GM21576 (cell line): ENCODE data around the gene FBN1.

ENCODE experiments used
- ATAC-seq: cut with Tn5 transposase; IDR thresholded peaks from one replicate; pipeline ENCODE4 v1.9.1; 2021; ENCODE audit warnings: mild to moderate bottlenecking, moderate library complexity; ENCODE audit not compliant: unreplicated experiment

FBN1 gene

DNA sequence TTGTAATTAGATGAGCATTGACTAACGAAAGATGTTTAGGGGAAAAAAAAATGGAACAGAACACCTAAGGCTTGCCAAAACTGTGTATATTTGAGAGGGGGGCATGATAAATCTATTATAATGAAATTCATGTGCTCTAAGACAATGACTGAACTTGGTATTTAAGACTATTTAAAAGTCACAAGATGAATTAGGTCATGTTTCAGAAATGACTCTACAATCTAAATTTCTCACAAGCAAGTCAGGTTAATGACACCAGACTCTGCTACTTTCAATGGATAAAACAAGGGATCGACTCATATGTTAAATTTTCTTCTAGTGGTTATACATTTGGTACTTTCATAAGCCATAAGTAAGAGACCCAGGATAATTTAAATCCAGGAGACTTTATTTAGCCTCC, 235.9 kb downstream of the FBN1 start:
- no peak for ATAC-seq

DNA sequence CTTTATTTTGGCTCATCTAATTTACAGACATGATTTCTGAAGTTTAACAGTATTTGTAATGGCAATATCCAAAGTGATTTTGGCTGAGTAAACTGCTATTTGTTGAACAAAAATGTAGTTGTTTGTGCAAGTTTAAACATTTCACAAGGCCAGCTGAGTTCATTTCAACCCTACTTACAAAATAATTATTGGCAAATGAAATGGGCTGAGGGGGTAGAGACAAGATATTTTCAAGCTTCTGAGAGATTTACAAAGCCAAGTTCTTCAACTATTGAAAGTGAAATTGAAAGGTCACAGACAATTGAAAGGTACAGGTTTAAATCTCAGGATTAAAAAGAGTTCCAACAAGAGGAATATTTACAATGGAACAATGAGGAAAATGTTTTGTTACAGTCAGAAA, 237.2 kb downstream of the FBN1 start:
- no peak for ATAC-seq

DNA sequence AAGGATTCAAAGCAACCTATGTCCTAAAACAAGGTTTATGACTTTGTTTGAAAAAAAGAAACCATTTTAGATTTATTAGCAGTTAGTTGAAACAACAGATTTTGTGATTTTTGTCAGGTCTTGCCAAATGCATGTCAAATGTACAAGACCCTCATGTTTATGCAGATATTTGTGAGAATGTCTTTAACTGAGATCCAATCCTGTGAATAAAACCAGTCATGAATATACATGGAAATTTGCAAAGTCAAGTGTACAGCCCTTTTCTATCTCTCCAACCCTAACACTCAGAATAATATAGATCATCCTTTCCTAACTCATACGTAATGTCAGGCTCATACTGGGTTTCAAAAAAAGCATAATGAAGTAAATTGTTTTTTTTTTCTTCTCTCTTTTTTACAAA, 237.9 kb downstream of the FBN1 start:
- no peak for ATAC-seq

DNA sequence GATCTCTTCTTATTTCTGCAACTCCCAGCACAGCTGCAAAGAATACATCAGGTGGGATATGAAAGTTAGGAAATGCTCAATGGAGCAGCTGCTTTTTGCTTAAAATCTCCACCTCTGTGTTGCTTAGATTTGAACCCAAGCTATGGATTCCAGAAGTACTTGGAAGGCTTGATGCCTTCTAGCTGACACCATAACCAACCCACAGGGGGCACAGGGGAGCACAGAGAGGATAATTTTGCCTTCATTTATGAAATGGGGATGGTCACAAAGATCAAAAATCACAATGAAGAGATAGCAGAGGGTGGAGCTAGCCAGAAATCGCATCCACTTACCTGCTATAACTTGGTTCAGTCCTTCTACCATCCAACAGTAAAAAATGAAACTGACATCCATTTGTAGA, 238.6 kb downstream of the FBN1 start:
- ATAC-seq: no peak

DNA sequence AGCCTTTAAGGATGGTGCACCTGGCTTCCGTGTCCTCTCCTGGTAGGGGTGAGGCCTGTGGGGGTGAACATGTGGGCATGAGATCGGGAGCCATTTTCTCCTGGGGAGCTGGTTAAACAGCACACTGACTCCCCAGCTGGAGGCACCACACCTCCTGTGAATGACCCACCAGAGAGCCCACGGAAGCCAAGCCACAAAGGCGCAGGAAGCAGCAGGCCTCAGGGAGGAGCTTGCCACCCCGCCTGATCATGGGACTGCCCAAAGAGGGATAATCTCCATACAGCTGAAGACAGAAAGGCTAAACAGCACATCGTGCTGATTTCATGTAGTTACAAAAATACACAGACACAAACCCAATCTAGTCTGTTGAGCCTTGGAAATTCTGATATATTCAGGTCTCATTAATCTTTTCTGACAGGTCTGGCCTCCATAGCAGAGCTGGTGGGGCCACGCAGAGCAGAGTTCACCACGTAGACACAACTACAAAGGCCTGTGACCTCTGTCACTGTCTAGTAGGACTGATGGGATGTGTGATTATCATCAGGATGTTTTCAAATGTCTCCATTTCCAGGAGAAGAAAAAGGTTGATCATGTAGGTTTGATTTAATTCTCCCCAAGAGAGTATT, 239.1 kb downstream of the FBN1 start:
- ATAC-seq: no peak

DNA sequence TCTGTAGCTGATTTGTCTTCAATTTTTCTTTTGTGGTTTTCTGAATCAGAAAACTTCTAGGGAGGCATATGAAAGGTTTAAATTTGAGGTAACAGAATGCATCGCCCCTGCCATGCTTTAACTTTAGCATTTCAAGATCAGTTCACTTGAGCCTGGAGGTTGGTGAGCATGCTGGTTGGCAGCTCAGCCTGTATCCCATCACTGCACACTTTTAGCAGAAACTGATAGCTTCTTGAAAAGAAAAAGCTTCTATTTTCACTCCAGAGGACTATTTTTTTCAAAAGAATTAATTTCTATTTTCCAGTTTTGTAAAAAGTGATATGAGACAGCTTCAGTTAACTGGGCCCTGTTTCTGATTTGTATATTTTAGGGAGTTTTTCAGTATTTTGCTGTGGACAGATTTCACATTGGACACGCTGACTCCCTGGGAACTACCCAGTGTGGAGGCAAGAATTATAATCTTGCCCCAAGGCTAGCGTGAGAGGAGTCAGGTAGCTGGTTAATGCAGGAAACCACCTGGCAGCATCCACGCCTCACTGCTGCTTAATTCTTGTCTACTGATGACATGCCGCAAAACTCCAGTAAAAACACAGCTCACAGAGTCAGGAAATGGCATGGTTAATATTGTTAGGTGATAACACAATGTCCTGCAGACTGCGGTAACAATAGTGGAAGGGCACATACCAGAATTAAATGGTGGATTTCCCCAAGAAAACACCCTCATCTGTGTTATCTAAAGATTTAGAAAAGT, 242.9 kb downstream of the FBN1 start:
- ATAC-seq: no peak

DNA sequence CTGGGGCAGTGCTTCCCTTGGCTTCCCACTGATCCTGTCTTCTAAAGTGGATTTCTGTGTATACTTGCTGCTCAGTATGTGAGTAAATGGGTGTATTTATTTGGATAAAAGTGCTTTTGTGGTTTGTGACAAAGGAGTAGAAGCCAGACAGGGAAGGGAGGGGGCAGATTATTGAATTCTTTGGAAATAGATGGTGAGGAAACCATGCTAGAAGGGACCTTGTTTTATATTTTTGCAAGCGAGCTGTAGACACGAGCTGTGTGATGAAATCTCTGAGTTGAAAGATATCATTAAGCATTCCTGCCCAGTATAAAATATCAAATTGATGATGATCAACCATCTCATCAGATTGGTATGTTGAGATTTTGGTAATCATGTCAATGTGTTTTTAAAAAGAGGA, 245.4 kb downstream of the FBN1 start:
- ATAC-seq: no peak

DNA sequence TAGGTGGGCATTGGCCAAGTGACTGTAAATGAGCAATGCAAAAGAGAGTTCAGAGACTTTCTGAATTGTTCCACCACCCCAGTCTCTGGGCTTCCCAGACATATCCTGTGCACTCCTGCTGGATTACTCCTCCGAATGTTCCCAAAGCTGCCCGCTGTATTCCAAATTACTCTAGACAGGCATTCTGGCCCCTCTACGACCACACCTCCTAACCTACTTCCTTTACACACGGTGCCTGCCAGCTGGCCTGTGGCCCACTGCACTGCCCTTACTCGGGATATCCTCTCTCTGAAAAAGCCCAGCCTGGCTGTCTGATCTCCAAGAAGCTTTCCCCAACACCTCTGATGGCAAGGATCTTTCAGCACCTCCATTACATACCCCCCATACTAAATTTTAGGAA, 247.7 kb downstream of the FBN1 start:
- no peak for ATAC-seq

DNA sequence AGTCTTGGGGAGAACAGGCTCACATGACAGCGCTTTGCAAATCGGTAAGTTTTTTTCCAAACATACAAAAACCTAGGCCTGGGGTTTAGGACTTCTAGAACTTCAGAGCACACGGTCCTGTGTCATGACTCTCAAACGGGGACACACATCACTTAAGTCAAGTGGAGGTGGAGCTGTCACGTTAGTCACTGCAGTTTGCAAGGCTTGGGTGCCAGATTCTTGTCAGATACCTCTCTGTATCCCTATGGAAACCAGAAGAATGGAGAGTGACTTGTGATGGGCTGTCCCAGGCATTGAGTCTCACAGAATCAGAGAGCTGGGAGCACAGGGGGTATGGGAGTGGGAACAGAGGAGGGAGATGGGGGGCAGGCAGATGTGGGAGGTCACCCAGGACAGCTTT, 249.5 kb downstream of the FBN1 start:
- ATAC-seq: no peak

DNA sequence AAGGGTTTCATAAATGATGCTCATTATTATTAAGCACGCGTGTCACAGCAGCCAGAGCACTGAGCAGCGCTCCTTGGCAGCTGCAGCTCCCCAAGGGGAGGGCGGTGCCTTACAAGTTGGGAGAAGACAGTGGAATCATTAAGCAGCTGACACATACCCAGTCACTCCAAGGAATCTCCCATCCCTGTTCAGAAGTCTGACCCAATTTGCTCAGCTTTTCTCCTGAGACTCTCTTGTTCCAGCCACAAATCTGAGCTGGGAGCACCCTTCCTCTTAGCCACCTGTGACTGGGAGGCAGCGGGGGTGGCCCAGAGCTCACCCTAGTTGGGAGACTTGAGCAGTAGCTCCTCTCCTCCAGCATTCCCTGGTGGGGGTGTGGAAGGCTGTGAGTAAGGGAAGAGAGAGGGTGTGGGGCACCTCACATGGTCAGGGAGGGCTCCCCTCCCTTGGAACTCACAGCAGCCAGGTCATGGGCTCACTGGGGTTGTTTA, 249.9 kb downstream of the FBN1 start:
- no peak for ATAC-seq

DNA sequence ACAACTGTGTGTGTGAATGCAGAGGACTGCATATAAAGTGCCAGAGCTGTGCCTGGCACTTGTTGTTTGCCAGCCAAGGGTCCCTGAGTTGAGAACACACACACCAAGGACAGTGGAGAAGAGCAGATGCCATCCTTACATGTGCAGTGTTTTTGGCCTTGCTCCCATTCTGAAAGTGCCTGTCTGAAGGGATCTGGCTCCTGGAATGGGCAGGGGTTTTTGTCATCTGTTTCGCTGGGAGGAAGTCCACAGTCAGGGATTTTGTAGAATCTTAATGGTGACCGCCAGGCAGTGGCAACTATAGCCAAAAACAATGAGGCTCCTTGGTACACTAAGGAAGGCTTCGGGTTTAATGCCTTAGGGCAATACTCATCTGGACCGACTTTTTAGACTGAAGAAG, 250.5 kb downstream of the FBN1 start:
- ATAC-seq: no peak

DNA sequence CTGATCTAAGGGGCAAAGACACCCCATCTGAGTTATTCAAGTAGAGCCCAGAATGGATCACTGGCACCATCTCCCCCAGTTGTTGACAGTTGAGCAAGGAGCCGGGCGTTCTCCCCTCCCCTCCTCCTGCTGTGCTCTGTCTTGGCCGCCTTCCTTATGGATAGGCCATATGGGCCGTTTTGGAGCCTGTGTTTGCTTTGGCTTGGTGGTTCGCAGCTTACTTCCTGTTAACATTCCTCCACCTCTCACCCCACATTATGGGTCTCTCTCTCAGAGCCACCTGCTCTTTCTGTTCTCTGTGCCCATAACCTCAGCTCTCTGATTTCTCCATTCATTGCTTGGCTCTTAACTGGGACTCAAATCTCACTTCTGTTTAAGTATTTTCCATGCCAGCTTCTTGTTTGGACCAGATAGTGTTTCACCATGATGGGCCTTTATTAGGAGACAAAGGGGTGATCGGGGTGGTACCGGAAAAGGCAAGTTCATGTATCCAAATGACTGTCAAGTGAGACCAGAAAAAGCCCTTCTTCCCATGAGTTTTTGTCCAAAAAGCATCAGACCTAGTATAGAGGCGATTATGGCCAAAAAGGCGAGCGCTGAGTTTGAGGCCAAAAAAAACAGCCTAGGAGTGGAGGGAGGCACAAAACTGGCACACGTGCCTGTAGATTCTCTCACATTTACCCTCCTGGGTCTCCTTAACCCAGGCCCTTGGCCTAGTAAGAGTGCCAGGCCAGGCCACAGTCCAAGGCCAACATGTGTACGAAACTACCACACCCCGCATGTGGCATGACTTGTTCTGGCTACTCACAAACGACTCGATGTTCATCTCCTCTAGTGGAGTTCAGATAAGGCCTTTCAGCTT, 251.6 kb downstream of the FBN1 start:
- ATAC-seq: no peak

DNA sequence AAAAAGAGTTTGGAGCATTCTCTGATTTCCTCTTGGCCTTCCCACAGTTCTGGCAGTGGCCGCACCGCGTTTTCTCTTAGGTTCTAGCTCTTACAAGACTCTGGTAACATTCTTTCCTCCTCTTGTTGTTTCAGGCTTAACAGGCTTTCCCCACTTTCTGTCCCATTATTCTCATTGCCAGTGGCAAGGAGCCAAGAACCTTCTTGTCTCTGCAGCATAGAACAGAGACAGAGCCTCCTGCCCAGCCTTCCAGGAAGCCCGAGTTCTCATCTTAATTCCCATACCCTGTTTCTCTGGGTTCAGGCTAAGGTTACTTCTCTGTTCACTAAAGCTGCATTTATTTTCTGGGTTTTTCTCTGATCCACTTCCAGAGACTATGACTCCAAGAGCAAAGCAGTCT, 253.2 kb downstream of the FBN1 start:
- ATAC-seq: no peak

DNA sequence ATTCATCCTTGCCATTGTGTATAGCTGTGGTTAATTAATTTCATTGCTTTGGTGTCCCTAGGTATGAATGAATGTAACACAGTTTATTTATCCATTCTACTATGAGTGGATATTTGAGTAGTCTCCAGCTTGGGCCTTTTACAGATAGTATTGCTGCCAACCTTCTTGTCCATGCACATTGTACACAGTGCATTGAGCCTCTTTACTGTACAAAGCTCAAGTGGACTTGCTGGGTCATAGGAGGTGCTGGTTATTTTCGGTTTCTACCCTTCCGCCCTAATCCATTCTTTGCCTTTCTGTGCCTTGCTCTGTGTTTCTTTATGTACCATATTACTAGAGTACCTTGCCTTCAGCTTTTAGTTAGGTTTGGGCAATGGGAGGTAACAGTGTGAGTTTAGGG, 253.6 kb downstream of the FBN1 start:
- no peak for ATAC-seq

DNA sequence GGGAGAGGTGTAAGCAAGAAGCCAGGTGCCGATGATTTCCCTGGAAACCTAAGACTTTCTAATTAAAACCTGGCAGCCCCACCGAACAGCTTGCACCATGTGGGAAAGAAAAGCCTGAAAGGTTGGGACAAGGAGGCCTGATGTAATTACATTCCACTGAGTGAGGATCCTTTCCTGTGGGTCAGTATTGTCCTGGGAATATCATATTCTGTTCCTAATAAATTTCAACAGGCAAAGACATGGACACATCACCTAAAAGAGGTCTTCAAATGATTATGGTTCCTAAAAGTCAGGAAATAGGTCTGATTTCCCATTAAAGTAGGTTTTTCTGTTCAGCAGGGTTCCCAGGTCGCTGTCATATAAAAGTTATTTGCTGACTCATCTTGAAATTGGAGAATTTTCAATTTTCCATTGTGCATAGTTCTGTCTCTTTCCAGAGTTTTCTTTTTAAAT, 255.8 kb downstream of the FBN1 start:
- ATAC-seq: no peak

DNA sequence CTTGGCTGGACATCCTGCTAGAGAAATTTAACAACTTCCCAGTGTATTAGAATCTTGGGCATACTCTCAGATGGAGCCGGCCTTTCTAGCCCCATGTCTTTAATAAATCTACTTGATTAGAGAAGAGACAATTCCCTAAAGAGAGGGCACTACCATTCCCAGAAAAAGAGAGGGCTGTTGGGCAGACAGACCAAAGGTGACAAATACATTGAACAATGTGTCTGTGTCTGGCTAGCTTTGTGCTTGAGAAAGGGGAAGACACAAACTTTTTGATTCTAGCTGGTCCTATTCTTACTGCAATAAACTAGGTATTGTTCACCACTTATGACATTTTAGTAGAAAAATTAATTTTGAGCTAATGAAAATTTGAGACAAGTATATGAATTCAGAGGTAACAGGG, 256.6 kb downstream of the FBN1 start:
- ATAC-seq: no peak

DNA sequence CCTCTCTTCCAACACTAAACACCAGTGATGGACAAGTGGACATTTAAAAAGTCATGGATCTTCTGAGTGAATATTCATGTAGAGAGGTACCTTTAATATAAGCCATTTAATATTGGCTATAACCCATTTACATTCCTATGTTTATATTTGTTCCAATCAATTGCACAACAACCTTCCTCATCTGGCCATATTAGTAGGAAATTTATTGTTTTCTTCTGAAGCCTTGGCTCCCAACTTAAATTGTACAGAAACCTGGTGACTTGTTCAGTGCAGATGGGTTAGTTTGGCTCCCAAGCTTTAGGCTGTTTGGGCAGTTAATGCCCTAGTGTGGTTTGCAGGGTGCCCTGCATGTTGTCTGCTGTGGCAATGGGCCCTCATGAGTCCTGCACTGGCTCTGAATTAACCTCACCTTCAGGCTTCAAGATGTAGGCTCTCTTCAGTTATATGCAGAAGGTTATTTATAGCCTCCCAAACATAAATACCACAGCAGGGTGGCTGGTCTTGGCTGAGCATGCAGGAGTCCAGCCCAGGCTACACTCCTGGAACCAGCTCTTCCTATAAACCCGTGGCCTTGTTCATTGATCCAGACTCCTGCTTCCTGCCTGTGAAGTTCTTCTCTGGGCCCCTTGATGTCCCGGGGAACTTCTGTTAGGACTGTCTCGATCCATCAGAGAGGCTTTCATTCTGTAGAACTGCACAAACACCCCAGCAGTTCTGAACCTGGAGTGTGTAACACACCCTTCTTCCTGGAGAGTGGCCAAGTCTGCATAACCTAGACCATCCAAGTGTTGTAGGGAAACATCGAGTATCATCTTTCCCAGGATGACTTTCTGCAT, 257.3 kb downstream of the FBN1 start:
- ATAC-seq: no peak

DNA sequence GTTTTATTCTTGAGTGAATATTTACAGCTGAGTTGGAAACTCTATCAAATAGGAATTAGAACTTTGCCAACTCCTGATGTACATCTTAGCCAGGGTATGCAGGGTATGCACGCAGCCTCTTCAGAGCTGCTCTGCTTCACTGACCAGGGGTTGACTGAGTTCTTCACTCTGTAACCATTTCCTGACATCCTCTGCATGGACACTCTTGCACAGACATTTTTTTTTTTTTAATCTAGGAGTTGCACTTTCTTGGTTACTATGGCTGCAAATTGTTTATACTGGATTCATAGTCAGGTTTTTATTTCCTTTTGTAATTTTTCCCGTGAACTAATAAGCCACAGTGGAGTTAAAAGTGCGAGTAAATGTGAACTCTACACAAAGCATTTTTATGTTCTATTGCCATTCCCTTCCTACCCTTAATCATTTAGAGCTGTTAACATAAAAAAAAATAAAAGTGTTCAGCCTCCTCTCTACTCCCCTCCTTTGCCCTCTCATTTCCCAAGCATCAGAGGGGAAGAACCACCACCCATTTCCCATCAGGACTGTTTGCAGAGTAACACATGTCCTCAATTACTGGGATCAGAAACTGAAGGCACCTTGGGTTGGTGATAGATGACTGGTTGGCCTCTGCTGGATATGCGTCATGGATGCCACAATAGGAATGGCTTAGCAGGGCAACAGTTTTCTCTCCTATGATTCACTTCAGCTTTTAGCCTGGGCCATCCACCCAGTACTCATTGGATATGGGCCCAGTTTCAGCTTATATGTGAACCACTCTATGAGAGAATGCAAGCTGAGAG, 260.3 kb downstream of the FBN1 start:
- ATAC-seq: no peak

DNA sequence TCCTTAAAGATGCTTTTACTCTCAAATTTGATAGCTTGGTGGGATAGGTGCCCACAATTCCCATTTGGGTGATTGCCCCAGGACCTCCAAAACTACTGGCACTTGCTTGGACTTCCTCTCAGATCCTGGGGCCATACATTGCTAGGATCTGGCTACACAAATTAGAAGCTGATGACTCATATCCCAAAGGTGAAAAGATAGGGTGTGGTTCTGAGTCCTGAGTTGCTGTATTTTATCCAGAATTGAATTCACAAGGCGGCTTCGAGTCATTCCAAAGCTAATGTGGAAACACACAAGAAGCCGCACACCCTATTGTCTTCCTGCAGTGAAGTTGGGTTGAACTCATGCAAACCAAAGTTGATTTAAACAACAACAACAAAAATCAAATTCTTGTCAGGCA, 260.9 kb downstream of the FBN1 start:
- ATAC-seq: no peak

DNA sequence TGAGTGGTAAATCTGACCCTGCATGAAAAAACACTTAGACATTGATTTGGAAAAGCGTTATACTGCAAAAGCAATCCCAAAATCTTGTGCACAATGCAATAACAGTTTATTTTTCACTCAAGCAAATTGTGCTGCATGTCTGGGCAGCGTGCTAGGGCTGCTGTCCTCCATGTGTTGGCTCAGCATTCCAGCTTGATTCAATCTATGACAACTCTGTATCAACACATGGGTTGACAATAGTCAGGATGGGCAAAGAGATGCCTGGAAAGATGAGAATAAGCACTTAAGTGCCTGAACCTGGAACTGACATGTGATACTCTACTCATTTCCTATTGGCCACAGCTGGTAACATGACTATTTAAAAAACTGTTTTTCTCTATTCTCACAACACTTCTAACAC, 262.5 kb downstream of the FBN1 start:
- no peak for ATAC-seq
